Suppressor macrophage treated with lipopolysaccharide for 4 hours (primary cell): ENCODE measurements around the gene PCA3.
"Not testable (repeated sequence)": the region's sequence is repeated elsewhere in the genome, so short reads cannot be mapped to it uniquely, and the experiment has no call there.

Source experiments
- DNase-seq: peaks from one replicate; pipeline ENCODE4 v3.0.0-alpha.2; 2020

PCA3 gene

GRCh38 chr9:76764138-76764537 is at the start of gene PCA3:
Gene PCA3, plus strand, starts transcription at chr9:76764438.
- DNase-seq, result no peak

GRCh38 chr9:76716085-76716672 is 48.1 kb upstream of the PCA3 start:
- no peak for DNase-seq

GRCh38 chr9:76717176-76717575 is 47.1 kb upstream of the PCA3 start:
- no peak for DNase-seq

- DNase-seq, result peak; percentile 72
Observed at GRCh38 chr9:76717613-76718012, 46.6 kb upstream of the PCA3 start.

GRCh38 chr9:76718166-76718565 is 46.1 kb upstream of the PCA3 start:
- DNase-seq, result no peak

GRCh38 chr9:76720245-76720644 is 44.0 kb upstream of the PCA3 start:
- DNase-seq, result peak; percentile 33

- DNase-seq, result no peak
Observed at GRCh38 chr9:76725011-76725546, 39.2 kb upstream of the PCA3 start.

- no peak for DNase-seq
Observed at GRCh38 chr9:76725885-76726284, 38.4 kb upstream of the PCA3 start.

GRCh38 chr9:76729116-76729515 is 35.1 kb upstream of the PCA3 start:
- no peak for DNase-seq

GRCh38 chr9:76729980-76730737 is 34.1 kb upstream of the PCA3 start:
- no peak for DNase-seq

GRCh38 chr9:76730801-76731200 is 33.4 kb upstream of the PCA3 start:
- no peak for DNase-seq

GRCh38 chr9:76732341-76732958 is 31.8 kb upstream of the PCA3 start:
- no peak for DNase-seq

GRCh38 chr9:76733096-76733495 is 31.1 kb upstream of the PCA3 start:
- DNase-seq, result no peak

- DNase-seq, result no peak
Observed at GRCh38 chr9:76734716-76735115, 29.5 kb upstream of the PCA3 start.

GRCh38 chr9:76737154-76737902 is 26.9 kb upstream of the PCA3 start:
- DNase-seq, result no peak

- DNase-seq, result no peak
Observed at GRCh38 chr9:76738402-76738801, 25.8 kb upstream of the PCA3 start.

GRCh38 chr9:76741524-76741923 is 22.7 kb upstream of the PCA3 start:
- no peak for DNase-seq

- not testable (repeated sequence) for DNase-seq
Observed at GRCh38 chr9:76742890-76743289, 21.3 kb upstream of the PCA3 start.

GRCh38 chr9:76743931-76744330 is 20.3 kb upstream of the PCA3 start:
- DNase-seq, result no peak

GRCh38 chr9:76744336-76744735 is 19.9 kb upstream of the PCA3 start:
- DNase-seq, result no peak

GRCh38 chr9:76751001-76751400 is 13.2 kb upstream of the PCA3 start:
- no peak for DNase-seq

- peak; percentile 39 for DNase-seq
Observed at GRCh38 chr9:76756268-76756640, 8.0 kb upstream of the PCA3 start.

GRCh38 chr9:76756941-76757673 is 7.1 kb upstream of the PCA3 start:
- DNase-seq, result no peak
